Measurements from ENCODE around the gene FLT3LG. TPM values are rescaled to one million over a fixed set of nuclear protein-coding genes. Genes with fewer than 3 reads are reported as not detected.
A peak's percentile ranks its signal among the peaks of the same experiment; 100 is the strongest.

FLT3LG gene
- total RNA-seq, 1 experiment from 2014 or later, result 0.18 TPM

DNA sequence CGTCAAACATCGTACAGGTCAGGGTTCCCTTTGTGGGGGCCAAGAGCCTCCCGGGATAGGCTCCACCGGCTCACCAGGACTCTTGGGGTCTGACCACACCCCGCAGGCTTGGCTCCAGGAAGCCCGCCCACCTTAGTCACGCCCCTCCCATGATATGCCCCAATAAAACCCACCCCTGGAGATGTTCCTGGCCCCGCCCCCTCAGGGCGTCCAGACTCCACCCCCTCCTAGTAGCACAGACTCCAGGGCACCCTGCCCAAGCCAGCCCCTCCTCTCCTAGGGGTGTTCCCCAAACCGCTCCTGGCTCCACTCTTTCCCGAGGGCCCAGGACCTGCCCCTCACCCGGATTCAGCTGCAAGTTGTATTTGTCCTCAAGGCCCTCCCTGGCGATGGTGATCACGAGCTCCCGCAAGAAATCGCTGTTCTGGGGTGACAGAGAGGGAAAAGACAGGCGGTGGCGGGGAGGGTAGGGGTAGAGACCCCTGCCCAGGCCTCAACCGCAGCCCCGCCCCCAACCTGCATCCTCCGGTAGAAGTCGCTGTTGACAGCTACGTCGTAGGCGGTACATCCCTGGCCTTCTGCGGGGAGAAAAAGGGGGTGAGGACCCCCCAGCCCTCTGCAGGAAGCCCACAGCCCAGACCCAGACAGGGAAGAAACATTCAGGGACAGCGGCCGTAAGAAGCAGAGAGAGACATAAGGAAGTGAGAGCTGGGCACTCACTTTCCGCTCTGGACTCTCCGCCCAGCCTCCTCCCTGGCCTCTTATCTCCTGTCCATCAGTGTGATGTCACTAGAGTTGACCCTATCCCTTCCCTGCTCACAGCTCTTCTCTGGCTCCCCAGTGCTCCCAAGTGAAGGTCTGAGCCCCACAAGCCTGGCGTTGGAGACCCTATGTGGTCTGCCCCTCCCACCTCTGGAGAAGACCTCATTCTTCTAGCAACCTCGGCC is 26.3 kb upstream of the FLT3LG start:
- H3K4me1 ChIP-seq (ENCODE audit: insufficient read depth, low read length), result peaks cover 8% of the 10 kb centered on the region; the same call in 1 of the 2 replicates
- no peaks in the 10 kb centered on the region for H3K27me3 ChIP-seq (ENCODE audit: low read length)
- intact Hi-C loops (cut with micrococcal nuclease), result no loop called here
- ChIA-PET POLR2A (ENCODE audit: unreplicated experiment) (no interaction called here), CTCF (no interaction called here)
- no peaks in the 10 kb centered on the region for H4K20me1 ChIP-seq (ENCODE audit: low read length)
- no peaks in the 10 kb centered on the region for H3K9me2 ChIP-seq (replicated peaks; ENCODE audit: low read length)
- H3K27ac ChIP-seq (ENCODE audit: low read length), result no peak overlapping the region
- H3K4me3 ChIP-seq (ENCODE audit: low read length), result no peak overlapping the region
- H2AFZ ChIP-seq (ENCODE audit: low read length), result no peak overlapping the region
- ATAC-seq (no peak), DNase-seq (no peak)
- no peaks in the 10 kb centered on the region for H3K9me3 ChIP-seq (ENCODE audit: low read length)
- no peaks in the 10 kb centered on the region for H3F3A ChIP-seq (ENCODE audit: low read length, unreplicated experiment)
- BruUV-seq (replicated peaks), result no TSS peak
- H3K79me2 ChIP-seq (ENCODE audit: low read length), result peaks cover 18% of the 10 kb centered on the region
- TF ChIP-seq, protein P1, sequence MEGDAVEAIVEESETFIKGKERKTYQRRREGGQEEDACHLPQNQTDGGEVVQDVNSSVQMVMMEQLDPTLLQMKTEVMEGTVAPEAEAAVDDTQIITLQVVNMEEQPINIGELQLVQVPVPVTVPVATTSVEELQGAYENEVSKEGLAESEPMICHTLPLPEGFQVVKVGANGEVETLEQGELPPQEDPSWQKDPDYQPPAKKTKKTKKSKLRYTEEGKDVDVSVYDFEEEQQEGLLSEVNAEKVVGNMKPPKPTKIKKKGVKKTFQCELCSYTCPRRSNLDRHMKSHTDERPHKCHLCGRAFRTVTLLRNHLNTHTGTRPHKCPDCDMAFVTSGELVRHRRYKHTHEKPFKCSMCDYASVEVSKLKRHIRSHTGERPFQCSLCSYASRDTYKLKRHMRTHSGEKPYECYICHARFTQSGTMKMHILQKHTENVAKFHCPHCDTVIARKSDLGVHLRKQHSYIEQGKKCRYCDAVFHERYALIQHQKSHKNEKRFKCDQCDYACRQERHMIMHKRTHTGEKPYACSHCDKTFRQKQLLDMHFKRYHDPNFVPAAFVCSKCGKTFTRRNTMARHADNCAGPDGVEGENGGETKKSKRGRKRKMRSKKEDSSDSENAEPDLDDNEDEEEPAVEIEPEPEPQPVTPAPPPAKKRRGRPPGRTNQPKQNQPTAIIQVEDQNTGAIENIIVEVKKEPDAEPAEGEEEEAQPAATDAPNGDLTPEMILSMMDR (conservative IDR thresholded peaks at IDR 0.05; ENCODE audit: low read depth, low read length), result no peak
- TF ChIP-seq EZH2phosphoT487 (IDR thresholded peaks at IDR 0.05; ENCODE audit: borderline replicate concordance, low read length) (no peak), EZH2 (IDR thresholded peaks at IDR 0.05; ENCODE audit: low read length, unreplicated experiment) (no peak)
- H3K9ac ChIP-seq (ENCODE audit: low read length), result no peak overlapping the region
- peaks cover 3% of the 10 kb centered on the region; the same call in 1 of the 2 replicates for H3K36me3 ChIP-seq (ENCODE audit: low read depth, low read length)
- H3K4me2 ChIP-seq (ENCODE audit: low read length), result no peak overlapping the region

- TF ChIP-seq, protein P1 (conservative IDR thresholded peaks at IDR 0.05; ENCODE audit: low read depth, low read length), result no peak
- H3K36me3 ChIP-seq (ENCODE audit: low read depth, low read length), result peaks cover 3% of the 10 kb centered on the region; the same call in 1 of the 2 replicates
- no peaks in the 10 kb centered on the region for H3K9me3 ChIP-seq (ENCODE audit: low read length)
- no peak for DNase-seq
- H3K4me3 ChIP-seq (ENCODE audit: low read length), result no peak overlapping the region
- POLR2A ChIA-PET (ENCODE audit: unreplicated experiment), result no interaction called here
- intact Hi-C loops (cut with micrococcal nuclease), result no loop called here
- no peak overlapping the region for H3K27ac ChIP-seq (ENCODE audit: low read length)
- H3K27me3 ChIP-seq (ENCODE audit: low read length), result no peaks in the 10 kb centered on the region
- peaks cover 18% of the 10 kb centered on the region for H3K79me2 ChIP-seq (ENCODE audit: low read length)
- BruUV-seq (replicated peaks), result no TSS peak
- H3K4me1 ChIP-seq (ENCODE audit: insufficient read depth, low read length), result peaks cover 8% of the 10 kb centered on the region; the same call in 1 of the 2 replicates
- no peaks in the 10 kb centered on the region for H3K9me2 ChIP-seq (replicated peaks; ENCODE audit: low read length)
- no peaks in the 10 kb centered on the region for H3F3A ChIP-seq (ENCODE audit: low read length, unreplicated experiment)
- CTCF ChIA-PET, result no interaction called here
- no peak for ATAC-seq
- H4K20me1 ChIP-seq (ENCODE audit: low read length), result no peaks in the 10 kb centered on the region
- H3K4me2 ChIP-seq (ENCODE audit: low read length), result no peak overlapping the region
- H3K9ac ChIP-seq (ENCODE audit: low read length), result no peak overlapping the region
- H2AFZ ChIP-seq (ENCODE audit: low read length), result no peak overlapping the region
These were observed 25.6 kb upstream of the FLT3LG start for GRCh38 chr19:49448432-49448786.

- Histone ChIP-seq H3F3A (ENCODE audit: low read length, unreplicated experiment) (no peaks in the 10 kb centered on the region), H3K9me2 (replicated peaks; ENCODE audit: low read length) (no peaks in the 10 kb centered on the region), H3K36me3 (ENCODE audit: low read depth, low read length) (peaks cover 3% of the 10 kb centered on the region; the same call in 1 of the 2 replicates), H3K27ac (ENCODE audit: low read length) (no peak overlapping the region), H4K20me1 (ENCODE audit: low read length) (no peaks in the 10 kb centered on the region), H3K4me3 (ENCODE audit: low read length) (peak overlapping the region; percentile 80), H3K9me3 (ENCODE audit: low read length) (no peaks in the 10 kb centered on the region), H3K4me2 (ENCODE audit: low read length) (peak overlapping the region; percentile 88), H3K79me2 (ENCODE audit: low read length) (peaks cover 18% of the 10 kb centered on the region), H3K9ac (ENCODE audit: low read length) (peak overlapping the region; percentile 86), H3K27me3 (ENCODE audit: low read length) (no peaks in the 10 kb centered on the region), H2AFZ (ENCODE audit: low read length) (no peak overlapping the region), H3K4me1 (ENCODE audit: insufficient read depth, low read length) (peaks cover 8% of the 10 kb centered on the region; the same call in 1 of the 2 replicates)
- DNase-seq (no peak), ATAC-seq (no peak)
- BruUV-seq (replicated peaks), result no TSS peak
- CTCF ChIA-PET, result no interaction called here
- TF ChIP-seq EZH2phosphoT487 (IDR thresholded peaks at IDR 0.05; ENCODE audit: borderline replicate concordance, low read length) (no peak), EZH2 (IDR thresholded peaks at IDR 0.05; ENCODE audit: low read length, unreplicated experiment) (no peak)
- TF ChIP-seq, protein P1 (conservative IDR thresholded peaks at IDR 0.05; ENCODE audit: low read depth, low read length), result no peak
- intact Hi-C loops (cut with micrococcal nuclease), result no loop called here
- POLR2A ChIA-PET (ENCODE audit: unreplicated experiment), result no interaction called here
These were observed 23.6 kb upstream of the FLT3LG start for GRCh38 chr19:49450405-49450804.
